Endometrial microvascular endothelial cells (primary cell): ENCODE results near the gene CC2D2A. TPM values are rescaled to one million over a fixed set of nuclear protein-coding genes. Genes with fewer than 3 reads are reported as not detected.
"Not testable (repeated sequence)": the region's sequence is repeated elsewhere in the genome, so short reads cannot be mapped to it uniquely, and the experiment has no call there.

Experiments
- in situ Hi-C: cut with HindIII; loops from 2 replicates; pipeline ENCODE4 v1.10.0; 2017; ENCODE audit warnings: low sequenced_read_pairs, low pct_unique_long_range_greater_than_20kb; ENCODE audit errors: inconsistent ontology term
- total RNA-seq: library from RNA; depleted of rRNA; stranded (reverse); fragments of >200 nt; gene quantifications from one replicate; pipeline ENCODE4 v1.2.3, GENCODE V29; 2015; ENCODE audit errors: inconsistent ontology term

The CC2D2A gene
- total RNA-seq, 1 donor from 2014 or later = 1.7 TPM

DNA sequence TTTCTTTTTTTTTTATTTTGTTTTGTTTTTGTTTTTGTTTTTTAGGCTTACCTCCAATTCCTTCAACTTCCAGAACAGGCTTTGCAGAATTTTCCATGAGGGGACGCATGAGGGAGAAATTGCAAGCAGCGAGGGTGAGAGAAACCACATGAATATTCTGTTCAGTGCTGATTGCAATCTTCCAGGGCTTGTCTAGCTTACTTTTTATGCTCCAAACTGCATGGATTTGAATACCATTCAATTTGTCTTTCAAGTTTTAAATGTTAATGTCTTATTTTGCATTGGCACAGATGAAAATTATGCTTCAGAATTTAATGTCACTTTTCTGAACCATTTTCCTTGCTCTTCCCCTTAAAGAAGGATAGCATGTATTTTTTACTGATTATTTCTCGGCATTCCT is 32.7 kb downstream of the CC2D2A start:
- in situ Hi-C loops = no loop called here

- in situ Hi-C loops = no loop called here
Measured at GRCh38 chr4:15504041-15504440, 34.4 kb downstream of the CC2D2A start.

GRCh38 chr4:15506464-15506863 is 36.8 kb downstream of the CC2D2A start:
- in situ Hi-C loops = no loop called here

- in situ Hi-C loops = no loop called here
Measured at GRCh38 chr4:15507679-15508078, 38.0 kb downstream of the CC2D2A start.

GRCh38 chr4:15510961-15511360 is 41.3 kb downstream of the CC2D2A start:
- in situ Hi-C loops = no loop called here

GRCh38 chr4:15513545-15513944 is 43.9 kb downstream of the CC2D2A start:
- in situ Hi-C loops = no loop called here

DNA sequence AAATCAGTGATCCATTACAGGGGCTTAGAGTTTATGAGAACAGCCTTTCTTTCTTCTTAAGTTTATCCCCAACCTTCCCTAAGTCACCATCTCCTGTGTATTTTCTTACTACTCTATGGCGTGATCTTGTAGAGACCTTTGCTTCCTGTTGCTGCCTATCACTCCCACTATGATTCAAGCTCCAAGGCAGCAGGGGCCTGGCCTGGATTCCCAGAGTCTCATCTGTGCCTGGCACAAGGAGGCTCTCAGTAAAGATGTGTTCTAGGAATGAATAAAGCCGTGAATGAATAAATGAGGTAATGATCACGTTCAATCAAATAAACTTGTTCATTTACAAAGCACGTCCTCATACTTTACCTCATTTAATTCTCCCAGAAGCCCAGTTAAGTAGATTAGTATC is 45.4 kb downstream of the CC2D2A start:
- in situ Hi-C loops = no loop called here

DNA sequence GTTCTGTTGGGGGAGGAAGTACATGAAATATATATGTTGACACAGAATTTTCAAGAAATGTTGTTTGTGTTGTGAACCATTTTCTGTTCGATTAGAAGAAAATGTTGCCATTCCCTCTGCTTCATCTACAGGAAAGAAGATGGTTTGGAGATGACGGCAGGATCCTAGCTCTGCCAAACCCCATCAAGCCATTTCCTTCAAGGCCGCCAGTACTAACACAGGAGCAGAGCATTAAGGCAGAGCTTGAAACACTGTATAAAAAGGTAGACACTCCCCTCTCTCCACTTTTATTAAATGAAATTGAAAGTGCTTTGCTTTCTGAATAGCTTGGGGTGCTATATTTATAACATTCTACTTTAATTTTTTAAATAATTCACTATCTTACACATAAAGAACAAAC is 46.8 kb downstream of the CC2D2A start:
- in situ Hi-C loops = no loop called here

- in situ Hi-C loops = not testable (repeated sequence)
Measured at GRCh38 chr4:15517681-15518080, 48.0 kb downstream of the CC2D2A start.

DNA sequence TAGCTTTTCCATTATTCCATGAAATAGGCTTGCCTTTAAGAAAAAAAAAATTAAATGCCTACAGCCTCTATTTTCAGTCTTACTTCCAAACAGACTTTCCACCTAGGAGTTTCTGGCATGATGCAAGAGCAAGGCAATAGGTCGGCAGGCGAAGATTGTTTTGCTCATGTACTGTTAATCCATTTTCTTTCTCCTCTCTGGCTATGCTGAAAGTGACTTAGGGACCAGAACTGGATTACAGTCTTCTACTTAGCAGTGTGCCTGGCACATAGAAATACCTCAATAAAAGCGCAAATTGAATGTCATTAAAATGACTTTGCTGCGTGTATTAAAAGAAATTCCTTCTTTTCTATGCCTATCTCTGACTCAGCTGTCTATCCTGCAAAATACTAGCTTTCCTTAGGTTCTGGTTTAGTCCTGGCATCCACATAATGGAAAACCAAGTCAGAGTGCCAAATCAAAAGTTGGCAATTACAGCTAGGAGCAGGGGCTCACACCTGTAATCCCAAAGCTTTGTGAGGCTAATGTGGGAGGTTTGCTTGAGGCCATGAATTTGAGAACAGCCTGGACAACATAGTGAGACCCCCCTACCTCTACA is 51.9 kb downstream of the CC2D2A start:
- in situ Hi-C loops = no loop called here

DNA sequence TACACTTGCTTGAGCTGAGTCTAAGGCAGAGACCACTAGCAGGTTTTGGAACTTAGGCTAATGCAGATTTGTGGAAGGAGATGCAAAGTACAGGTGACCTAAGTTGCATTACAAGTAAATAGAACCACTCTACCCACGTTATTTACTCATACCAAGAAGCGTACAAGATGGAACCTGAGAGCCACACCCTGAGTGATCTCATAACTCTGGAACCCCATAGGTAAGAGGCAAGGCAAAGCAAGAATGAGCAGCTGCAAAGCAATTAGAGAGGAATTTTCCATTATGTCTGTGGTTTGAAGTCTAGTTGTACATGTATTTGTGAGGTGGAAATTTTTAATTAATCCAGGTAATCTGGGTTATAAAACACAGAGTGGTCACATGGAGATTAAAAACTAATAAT is 55.4 kb downstream of the CC2D2A start:
- in situ Hi-C loops = no loop called here

DNA sequence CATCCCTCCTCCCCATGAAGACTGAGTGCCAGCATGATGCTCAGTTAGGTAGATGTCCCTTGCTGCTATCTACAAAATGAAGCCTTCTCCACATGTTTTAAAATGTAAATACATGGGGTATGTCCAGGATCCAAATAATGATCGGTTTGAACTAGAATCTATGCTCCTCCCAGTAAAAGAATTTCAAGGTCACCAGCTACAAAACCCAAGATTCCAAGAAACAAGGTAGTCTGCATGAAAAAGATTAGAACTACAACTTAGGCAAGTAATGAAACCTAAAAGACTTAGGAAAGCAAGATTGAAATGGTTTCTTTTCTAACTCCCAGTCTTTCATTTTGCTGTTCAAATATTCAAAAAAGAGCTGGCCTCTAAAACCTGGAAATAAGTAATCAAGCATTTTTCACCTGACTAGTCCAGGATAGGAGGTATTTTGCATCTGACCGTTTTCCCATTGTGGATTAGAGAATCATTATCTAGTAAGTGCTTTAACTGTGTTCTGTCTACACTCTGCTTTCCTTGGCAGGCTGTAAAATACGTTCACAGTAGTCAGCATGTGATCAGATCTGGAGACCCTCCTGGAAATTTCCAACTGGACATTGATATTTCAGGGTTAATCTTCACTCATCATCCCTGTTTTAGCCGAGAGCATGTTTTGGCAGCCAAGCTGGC is 57.4 kb downstream of the CC2D2A start:
- in situ Hi-C loops = no loop called here

GRCh38 chr4:15531792-15532191 is 62.1 kb downstream of the CC2D2A start:
- in situ Hi-C loops = no loop called here

- in situ Hi-C loops = no loop called here
Measured at GRCh38 chr4:15533817-15534216, 64.1 kb downstream of the CC2D2A start.

GRCh38 chr4:15535599-15535998 is 65.9 kb downstream of the CC2D2A start:
- in situ Hi-C loops = no loop called here

GRCh38 chr4:15536552-15537499 is 67.1 kb downstream of the CC2D2A start:
- in situ Hi-C loops = no loop called here

DNA sequence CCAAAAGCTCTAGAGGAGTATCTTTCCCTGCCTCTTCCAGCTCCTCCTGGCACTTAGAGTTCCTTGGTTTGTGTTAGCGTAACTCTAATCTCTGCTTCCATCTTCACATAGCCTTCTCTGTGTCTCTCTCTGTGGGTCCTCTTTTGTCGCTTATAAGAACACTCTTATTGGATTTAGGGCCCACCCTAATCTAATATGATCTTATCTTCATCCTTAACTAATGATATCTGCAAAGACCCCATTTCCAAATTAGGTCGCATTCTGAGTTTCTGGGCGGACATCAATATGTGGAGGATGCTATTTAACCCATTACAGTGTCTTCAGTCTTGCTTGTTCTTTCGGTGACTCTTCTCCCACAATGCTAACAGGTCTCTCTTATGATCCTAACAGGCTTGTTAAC is 72.3 kb downstream of the CC2D2A start:
- in situ Hi-C loops = no loop called here

GRCh38 chr4:15542760-15543159 is 73.1 kb downstream of the CC2D2A start:
- in situ Hi-C loops = no loop called here

GRCh38 chr4:15543537-15544247 is 74.0 kb downstream of the CC2D2A start:
- in situ Hi-C loops = no loop called here
